ENCODE measurements around the gene STARD9.

DNA sequence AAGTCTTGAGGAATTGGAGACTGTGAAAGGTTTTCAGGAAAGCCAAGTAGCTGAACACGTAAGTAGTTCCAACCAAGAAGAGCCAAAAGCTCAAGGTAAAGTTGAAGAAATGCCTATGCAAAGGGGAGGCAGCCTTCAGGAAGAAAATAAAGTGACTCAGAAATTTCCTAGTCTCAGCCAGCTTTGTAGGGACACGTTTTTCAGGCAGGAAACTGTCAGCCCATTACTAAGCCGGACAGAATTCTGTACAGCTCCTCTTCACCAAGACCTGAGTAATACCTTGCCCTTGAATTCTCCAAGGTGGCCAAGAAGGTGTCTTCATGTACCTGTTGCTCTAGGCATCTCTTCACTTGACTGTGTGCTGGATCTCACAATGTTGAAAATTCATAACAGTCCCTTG lies 112.9 kb downstream of the STARD9 start:
- TF ChIP-seq, protein P1, sequence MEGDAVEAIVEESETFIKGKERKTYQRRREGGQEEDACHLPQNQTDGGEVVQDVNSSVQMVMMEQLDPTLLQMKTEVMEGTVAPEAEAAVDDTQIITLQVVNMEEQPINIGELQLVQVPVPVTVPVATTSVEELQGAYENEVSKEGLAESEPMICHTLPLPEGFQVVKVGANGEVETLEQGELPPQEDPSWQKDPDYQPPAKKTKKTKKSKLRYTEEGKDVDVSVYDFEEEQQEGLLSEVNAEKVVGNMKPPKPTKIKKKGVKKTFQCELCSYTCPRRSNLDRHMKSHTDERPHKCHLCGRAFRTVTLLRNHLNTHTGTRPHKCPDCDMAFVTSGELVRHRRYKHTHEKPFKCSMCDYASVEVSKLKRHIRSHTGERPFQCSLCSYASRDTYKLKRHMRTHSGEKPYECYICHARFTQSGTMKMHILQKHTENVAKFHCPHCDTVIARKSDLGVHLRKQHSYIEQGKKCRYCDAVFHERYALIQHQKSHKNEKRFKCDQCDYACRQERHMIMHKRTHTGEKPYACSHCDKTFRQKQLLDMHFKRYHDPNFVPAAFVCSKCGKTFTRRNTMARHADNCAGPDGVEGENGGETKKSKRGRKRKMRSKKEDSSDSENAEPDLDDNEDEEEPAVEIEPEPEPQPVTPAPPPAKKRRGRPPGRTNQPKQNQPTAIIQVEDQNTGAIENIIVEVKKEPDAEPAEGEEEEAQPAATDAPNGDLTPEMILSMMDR (conservative IDR thresholded peaks at IDR 0.05): no peak
- no peak for TF ChIP-seq EZH2 (IDR thresholded peaks at IDR 0.05; ENCODE audit: low read depth)

Data from PC-9 (cell line).